ENCODE results near the gene CHPF2.

Gene CHPF2

DNA sequence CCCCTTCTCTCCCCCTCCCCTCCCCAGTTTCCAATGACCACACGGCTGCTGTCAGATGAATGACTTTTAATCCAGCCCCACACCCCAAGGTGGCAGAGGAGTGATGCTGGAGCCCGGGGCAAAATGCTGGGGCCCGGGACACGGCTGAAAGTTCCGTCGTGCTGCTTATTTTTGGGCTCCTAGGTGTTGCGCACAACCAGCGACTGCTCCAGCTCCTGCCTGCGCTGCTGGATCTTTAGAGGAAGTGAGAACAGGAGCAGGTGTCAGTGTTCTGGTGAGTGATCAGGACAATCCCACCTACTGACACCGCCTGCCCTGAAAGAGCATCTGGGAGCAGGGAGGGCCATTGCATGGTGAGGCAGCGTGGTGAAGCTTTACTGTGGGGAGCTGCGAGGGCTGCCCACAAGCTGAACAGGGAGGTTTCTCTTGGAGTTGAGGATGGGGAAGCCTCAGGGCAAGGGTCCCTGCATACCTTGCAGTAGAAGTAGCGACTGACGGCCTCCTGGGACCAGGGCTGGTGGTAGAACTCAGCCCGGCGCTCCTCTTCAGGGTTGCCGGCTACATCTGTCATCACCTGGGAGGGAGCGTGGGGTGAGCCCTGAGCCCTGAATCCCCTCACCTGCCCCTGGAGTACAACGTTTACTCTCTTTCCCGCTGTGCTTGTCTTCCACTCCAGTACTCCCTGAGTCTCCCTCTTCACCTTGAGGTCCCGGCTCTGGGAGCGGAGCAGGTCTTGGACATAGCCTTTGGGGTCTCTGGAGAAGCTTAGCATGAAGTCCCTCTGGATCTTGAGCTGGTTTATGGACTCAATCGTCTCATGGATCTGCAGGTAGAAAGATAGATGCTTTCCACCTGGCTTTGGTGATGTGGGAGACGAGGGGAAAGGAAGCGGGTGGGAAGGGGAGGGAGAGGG, 6.9 kb downstream of the CHPF2 start:
- TF ChIP-seq, protein P1, sequence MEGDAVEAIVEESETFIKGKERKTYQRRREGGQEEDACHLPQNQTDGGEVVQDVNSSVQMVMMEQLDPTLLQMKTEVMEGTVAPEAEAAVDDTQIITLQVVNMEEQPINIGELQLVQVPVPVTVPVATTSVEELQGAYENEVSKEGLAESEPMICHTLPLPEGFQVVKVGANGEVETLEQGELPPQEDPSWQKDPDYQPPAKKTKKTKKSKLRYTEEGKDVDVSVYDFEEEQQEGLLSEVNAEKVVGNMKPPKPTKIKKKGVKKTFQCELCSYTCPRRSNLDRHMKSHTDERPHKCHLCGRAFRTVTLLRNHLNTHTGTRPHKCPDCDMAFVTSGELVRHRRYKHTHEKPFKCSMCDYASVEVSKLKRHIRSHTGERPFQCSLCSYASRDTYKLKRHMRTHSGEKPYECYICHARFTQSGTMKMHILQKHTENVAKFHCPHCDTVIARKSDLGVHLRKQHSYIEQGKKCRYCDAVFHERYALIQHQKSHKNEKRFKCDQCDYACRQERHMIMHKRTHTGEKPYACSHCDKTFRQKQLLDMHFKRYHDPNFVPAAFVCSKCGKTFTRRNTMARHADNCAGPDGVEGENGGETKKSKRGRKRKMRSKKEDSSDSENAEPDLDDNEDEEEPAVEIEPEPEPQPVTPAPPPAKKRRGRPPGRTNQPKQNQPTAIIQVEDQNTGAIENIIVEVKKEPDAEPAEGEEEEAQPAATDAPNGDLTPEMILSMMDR (IDR thresholded peaks at IDR 0.05; ENCODE audit: low read depth, low read length): no peak
- H3K4me3 ChIP-seq (ENCODE audit: low read depth, low read length): no peak overlapping the region
- H3K9me3 ChIP-seq (ENCODE audit: severe bottlenecking): no peaks in the 10 kb centered on the region
- H3K27ac ChIP-seq: no peak overlapping the region; the same call in 1 of the 2 replicates
- H3K27me3 ChIP-seq (ENCODE audit: insufficient read depth, low read depth, severe bottlenecking): no peaks in the 10 kb centered on the region
- peaks cover 20% of the 10 kb centered on the region for H3K36me3 ChIP-seq
- DNase-seq: no peak

DNA sequence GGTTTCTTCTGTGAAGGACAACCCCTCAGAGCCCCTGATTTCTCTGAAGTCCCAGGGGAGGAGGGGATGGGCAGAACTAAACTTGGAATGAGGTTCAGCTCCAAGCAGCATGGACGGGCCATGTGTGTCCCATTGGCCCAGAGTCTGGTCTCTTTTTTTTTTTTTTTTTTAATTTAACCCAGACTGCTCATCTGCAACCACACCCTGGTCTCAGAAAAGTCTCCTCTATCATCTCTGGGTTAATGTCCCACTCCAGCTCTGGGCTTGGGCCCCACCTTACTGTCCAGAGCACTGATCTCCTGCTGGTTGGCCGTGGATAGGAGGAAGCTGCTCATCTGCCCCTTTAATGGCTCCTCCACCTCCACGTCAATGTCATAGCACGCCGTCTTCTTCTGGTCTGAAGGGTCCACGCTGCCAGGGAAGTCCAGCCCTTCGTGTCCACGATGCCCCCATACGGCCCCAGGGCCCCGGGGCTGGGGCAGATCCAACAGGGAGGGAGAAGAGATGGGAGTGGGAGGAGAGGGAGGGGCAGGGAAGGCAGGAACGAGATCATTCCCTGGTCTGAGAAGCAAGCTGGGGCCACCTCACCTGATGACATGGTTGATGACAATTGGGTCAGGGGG, 7.7 kb downstream of the CHPF2 start:
- TF ChIP-seq, protein P1 (IDR thresholded peaks at IDR 0.05; ENCODE audit: low read depth, low read length): no peak
- H3K9me3 ChIP-seq (ENCODE audit: severe bottlenecking): no peaks in the 10 kb centered on the region
- no peak for DNase-seq
- H3K36me3 ChIP-seq: peaks cover 15% of the 10 kb centered on the region
- H3K27me3 ChIP-seq (ENCODE audit: insufficient read depth, low read depth, severe bottlenecking): peaks cover 3% of the 10 kb centered on the region
- H3K27ac ChIP-seq: no peak overlapping the region
- no peak overlapping the region for H3K4me3 ChIP-seq (ENCODE audit: low read depth, low read length)

DNA sequence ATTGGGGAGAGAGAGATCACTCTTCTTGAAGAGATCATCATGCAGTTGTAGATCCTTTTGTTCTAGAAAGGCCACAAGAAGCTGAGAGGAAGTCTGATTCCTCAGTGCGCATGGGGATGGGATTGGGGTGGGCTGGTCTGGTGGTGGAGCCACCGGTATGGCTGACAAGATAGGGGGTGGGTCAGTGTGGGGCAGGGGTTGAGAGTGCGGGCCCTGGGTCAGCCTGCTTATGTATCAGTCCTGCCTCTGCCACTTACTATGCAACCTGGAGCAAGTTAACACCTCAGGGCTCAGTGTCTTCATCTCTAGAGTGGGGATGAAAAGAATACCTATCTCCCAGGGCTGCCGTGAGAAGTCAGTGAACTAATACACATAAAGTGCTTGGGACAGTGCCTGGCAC, 8.3 kb downstream of the CHPF2 start:
- no peak for DNase-seq
- peaks cover 3% of the 10 kb centered on the region for H3K27me3 ChIP-seq (ENCODE audit: insufficient read depth, low read depth, severe bottlenecking)
- TF ChIP-seq, protein P1 (IDR thresholded peaks at IDR 0.05; ENCODE audit: low read depth, low read length): no peak
- H3K9me3 ChIP-seq (ENCODE audit: severe bottlenecking): no peaks in the 10 kb centered on the region
- H3K4me3 ChIP-seq (ENCODE audit: low read depth, low read length): no peak overlapping the region
- H3K27ac ChIP-seq: no peak overlapping the region
- peaks cover 9% of the 10 kb centered on the region for H3K36me3 ChIP-seq

DNA sequence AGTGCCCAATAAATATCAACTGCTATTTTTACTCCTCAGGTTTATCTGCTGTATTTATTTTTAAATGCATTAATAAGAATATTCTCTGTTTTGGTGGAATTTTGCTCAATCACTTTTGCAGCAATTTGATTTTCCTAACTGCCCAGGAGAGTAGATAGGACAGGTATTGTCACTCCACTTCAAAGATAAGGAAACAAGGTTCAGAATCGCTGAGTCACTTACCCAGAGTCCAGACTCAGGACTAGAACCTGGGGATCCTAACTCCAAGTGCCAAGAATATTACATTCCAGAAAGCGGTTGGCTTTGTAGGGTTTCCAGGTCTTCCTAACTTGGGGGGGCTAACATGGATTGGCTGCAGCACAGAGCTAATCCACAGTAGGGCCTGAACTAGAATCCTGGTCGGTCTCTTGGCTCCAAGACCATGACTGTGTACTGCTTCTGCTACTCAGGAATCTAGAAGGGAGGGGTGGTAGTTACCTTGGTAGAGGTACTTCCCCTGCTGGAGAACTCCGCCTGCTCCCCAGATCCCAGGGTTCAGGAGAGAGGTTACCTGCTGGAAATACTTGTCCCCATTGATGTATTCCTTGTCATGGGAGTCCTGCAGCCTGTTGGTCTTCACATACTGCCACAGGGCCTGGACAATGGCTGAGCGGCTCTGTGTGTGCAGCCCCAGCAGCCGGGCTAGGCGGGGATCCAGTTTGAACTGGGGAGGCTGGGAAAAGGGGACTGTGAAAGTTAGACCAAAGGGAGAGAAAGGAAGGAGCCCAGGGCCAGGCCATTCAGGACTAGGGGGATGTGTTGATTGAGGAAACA, 8.9 kb downstream of the CHPF2 start:
- no peak overlapping the region for H3K27ac ChIP-seq
- H3K4me3 ChIP-seq (ENCODE audit: low read depth, low read length): no peak overlapping the region
- TF ChIP-seq, protein P1 (IDR thresholded peaks at IDR 0.05; ENCODE audit: low read depth, low read length): no peak
- peaks cover 6% of the 10 kb centered on the region; the same call in 1 of the 2 replicates for H3K36me3 ChIP-seq
- peaks cover 3% of the 10 kb centered on the region for H3K27me3 ChIP-seq (ENCODE audit: insufficient read depth, low read depth, severe bottlenecking)
- H3K9me3 ChIP-seq (ENCODE audit: severe bottlenecking): no peaks in the 10 kb centered on the region
- no peak for DNase-seq

DNA sequence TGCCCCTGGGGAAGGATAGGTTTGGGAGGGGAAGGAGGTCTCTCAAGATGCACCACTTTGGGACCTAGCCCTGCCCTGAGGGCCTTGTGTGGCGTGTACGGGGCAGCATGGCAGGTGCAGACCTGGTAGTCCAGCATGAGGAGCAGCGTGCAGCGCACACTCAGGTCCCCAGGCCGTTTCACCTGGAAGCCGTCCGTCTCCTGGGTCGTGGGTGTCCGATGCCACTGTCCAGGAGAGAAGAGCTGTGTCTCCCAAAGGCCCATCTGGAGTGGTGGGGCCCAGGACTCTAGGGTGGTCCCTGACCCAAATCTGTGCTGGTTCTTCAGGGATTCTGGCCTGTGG, 9.4 kb downstream of the CHPF2 start:
- TF ChIP-seq, protein P1 (IDR thresholded peaks at IDR 0.05; ENCODE audit: low read depth, low read length): no peak
- no peak overlapping the region for H3K27ac ChIP-seq

More for the DNA sequence above, 9.4 kb downstream of the CHPF2 start:
- H3K4me3 ChIP-seq (ENCODE audit: low read depth, low read length): no peak overlapping the region
- no peaks in the 10 kb centered on the region for H3K9me3 ChIP-seq (ENCODE audit: severe bottlenecking)
- H3K36me3 ChIP-seq: peaks cover 2% of the 10 kb centered on the region; the same call in 1 of the 2 replicates
- H3K27me3 ChIP-seq (ENCODE audit: insufficient read depth, low read depth, severe bottlenecking): peaks cover 3% of the 10 kb centered on the region
- no peak for DNase-seq
